GM13976 (cell line): Measurements from ENCODE around the gene TMEM190.
A peak's percentile ranks its signal among the peaks of the same experiment; 100 is the strongest.
"Not testable (repeated sequence)": the region's sequence is repeated elsewhere in the genome, so short reads cannot be mapped to it uniquely, and the experiment has no call there.

Source experiments
- DNase-seq: peaks from one replicate; pipeline ENCODE4 v3.0.0; 2012; ENCODE audit warnings: low spot score
- in situ Hi-C: fragments of 300-500 bp; cut with MboI; formaldehyde crosslinking; loops from one replicate; pipeline ENCODE4 v1.12.0; 2022; ENCODE audit warnings: low sequenced_read_pairs, mixed read lengths, inconsistent platforms; ENCODE audit not compliant: unreplicated experiment
- TF ChIP-seq, protein P1 (sequence below): IDR thresholded peaks from 2 replicates; pipeline ENCODE4 v1.5.1; 2012; ENCODE audit warnings: borderline replicate concordance, mild to moderate bottlenecking; ENCODE audit not compliant: insufficient read depth; ENCODE audit errors: extremely low read depth, missing control alignments, control extremely low read depth

Gene TMEM190

DNA sequence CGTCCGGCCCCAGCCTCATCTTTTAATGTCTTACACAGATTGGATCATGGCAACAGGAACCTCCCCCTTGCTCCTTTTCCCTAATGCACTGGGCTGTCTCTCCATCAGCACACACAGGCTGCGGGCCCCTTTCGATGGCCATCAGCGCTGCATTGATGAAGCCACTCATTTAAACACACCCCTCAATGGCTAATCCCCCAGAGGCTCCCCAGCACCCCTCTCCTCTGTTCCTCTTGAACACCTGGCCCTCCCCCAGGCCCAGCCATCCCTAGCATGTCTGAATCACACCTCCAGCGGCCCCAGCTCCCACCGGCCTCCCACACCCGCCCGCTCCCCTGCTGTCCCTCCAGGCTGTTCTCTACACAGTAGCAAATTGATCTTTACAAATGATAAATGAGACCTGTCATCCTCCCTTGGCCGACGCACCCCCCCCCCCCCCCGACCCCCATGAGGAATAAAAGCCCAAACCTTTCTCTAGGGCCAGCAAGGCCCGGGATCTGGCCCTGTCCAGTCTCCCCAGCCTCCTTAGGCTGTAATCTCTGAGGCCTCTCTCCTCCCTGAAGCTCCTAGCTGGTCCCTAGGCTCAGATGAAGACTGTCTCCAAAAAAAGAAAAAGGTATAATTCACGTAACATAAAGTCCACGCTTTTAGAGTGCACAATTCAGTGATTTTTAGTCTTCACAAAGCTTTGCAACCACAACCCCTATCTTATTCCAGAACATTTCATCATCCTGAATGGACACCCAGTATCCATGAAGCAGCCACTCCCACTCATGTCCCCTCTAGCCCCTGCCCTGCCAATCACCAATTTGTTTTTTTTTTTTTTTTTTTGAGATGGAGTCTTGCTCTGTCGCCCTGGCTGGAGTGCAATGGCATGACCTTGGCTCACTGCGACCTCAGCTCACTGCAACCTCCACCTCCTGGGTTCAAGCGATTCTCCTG is 16.5 kb downstream of the TMEM190 start:
- TF ChIP-seq, protein P1, sequence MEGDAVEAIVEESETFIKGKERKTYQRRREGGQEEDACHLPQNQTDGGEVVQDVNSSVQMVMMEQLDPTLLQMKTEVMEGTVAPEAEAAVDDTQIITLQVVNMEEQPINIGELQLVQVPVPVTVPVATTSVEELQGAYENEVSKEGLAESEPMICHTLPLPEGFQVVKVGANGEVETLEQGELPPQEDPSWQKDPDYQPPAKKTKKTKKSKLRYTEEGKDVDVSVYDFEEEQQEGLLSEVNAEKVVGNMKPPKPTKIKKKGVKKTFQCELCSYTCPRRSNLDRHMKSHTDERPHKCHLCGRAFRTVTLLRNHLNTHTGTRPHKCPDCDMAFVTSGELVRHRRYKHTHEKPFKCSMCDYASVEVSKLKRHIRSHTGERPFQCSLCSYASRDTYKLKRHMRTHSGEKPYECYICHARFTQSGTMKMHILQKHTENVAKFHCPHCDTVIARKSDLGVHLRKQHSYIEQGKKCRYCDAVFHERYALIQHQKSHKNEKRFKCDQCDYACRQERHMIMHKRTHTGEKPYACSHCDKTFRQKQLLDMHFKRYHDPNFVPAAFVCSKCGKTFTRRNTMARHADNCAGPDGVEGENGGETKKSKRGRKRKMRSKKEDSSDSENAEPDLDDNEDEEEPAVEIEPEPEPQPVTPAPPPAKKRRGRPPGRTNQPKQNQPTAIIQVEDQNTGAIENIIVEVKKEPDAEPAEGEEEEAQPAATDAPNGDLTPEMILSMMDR = no peak
- in situ Hi-C loops = no loop called here
- no peak for DNase-seq

DNA sequence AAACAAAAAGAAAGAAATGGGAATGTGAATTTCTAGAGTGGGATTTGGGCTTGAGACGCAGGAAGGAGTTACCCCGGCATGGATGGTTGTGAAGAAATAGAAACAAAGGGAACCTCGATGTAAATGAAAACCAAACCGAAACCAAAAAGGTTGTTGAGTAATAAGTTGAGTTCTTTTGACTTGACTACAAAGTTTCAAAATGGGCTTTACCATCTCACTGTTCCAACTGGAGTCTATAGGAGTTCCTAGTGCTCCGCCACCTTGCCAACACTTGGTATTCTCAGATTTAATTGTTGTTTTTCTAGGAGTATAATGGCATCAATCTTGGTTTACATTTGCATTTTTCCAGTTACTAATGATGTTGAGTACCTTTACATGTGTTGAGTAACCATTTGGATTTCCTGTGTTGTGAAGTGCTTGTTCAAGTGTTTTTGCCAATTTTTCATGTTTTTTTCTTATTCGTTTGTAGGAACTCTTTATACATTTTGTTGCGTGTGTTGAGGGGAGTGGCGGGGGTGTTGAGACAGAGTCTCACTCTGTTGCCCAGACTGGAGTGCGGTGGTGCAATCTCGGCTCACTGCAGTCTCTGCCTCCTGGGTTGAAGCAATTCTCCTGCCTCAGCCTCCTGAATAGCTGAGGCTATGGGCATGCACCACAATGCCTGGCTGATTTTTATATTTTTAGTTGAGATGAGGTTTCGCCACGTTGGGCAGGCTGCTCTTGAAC is 21.7 kb downstream of the TMEM190 start:
- peak; percentile 66 for DNase-seq
- in situ Hi-C loops = no loop called here
- TF ChIP-seq, protein P1 = no peak

DNA sequence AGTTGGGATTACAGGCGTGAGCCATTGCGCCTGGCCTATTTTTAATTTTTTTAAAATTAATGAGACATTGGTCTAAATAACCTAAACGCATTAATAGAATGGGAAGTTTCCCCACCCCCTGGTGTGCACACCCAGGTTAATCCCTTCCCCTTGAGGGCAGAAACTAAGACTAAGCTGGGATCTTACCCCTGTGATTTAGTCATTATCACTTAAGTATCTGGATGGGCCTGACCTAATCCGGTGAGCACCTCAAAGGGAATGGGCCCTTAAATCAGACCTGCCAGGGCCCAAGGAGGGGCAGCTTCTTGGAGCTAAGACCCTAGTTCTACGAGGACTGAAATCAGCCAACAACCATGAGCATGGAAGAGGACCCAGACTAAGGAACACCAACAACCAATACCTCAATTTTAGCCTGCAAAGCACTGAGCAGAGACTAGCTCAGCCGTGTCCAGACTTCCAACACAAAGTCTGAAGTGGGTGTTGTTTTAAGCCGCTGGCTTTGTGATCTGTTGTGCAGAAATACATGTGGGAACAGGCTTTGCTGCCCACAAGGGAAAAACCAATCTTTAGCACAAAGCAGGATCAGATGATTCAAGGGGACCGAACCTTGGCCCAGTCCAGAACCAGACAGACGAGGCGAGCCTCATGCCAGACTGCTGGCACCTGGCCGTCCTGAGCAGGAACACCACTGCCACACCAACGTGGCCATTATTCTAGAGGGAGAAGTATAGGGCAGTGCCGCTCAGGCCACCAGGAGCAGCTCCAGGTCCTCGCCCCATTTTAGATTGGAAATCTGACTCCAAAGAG is 23.9 kb downstream of the TMEM190 start:
- in situ Hi-C loops = no loop called here
- DNase-seq = no peak
- TF ChIP-seq, protein P1 = no peak

DNA sequence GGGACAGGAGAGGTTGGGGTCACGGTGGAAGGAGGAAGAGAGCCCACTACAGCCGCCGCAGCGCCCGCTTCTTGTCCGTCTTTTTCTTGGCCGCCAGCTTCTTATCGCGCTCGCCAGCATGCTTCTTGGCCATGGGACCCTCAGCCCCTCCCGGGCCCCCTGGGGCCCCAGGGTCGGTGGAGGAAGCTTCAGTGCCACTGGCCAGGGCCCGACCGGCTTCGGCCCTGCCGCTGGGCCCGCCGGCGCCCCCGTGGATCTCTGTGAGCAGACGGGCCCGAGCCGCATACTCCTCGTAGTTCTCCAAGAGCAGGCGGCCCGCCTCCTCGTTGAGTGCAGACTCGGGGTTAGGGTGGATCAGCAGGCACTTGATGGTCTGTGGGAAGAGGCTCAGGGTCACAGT is 24.8 kb downstream of the TMEM190 start:
- in situ Hi-C loops, DNase-seq: not testable (repeated sequence)

DNA sequence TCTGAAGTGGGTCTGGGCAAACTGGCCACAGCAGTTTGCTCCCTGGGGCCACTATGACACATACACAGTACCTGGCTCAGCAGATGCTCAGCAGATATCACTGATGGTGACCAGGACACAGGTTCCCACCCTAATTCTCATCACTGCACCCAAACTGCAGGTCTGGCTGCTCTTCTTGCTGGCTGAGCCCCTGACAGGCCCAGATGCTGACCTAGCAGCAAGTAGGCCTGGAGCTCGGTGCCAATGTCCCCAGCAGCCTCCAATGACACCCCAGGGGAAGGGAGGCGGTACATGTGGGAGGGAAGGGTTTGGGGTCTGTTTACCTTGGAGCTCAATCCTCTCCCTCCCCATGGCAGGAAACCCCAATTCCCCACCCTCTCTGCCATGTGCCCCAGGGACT is 25.9 kb downstream of the TMEM190 start:
- in situ Hi-C loops = no loop called here
- no peak for DNase-seq
- TF ChIP-seq, protein P1 = no peak

DNA sequence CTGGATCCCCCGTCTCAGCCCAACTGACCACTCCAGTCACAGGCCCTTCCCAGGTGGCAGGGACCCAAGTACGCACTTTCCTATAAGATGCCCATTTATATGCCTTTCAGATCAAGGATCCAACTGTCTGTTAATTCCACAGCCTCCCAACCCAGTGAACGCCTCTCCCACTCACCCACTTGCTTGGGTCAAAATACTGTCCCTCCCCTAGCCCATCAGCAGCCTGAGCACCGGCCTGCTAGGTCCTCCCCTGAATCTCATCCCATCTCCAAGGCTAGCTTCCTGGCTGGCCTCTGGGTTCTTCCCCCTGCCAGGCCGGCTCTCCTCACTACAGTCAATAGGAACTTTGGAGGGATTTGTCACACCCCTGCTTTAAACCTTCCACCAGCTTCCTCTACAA is 29.0 kb downstream of the TMEM190 start:
- in situ Hi-C loops = no loop called here
- DNase-seq = no peak
- TF ChIP-seq, protein P1 = no peak
